Lower lobe of right lung (tissue), 2 donors: ENCODE measurements around the gene STAB1. TPM values are rescaled to one million over a fixed set of nuclear protein-coding genes. Genes with fewer than 3 reads are reported as not detected.

Source experiments
- ATAC-seq, 2 donors: fragments of 200-7000 bp; cut with Tn5 transposase; one replicate each; pipeline ENCODE4 v1.9.1; 2020 to 2022; ENCODE audit warnings: mild to moderate bottlenecking in 2 of 2, moderate library complexity in 2 of 2
- DNase-seq: peaks from one replicate; pipeline ENCODE4 v3.0.0-alpha.2; 2020
- H3K27ac ChIP-seq: fragments of 200-600 bp; one replicate; pipeline ENCODE4 v1.8.0; 2022
- H3K27me3 ChIP-seq: fragments of 200-600 bp; one replicate; pipeline ENCODE4 v1.8.0; 2022; ENCODE audit warnings: low read depth
- H3K36me3 ChIP-seq: fragments of 200-600 bp; one replicate; pipeline ENCODE4 v1.8.0; 2022; ENCODE audit warnings: mild to moderate bottlenecking
- H3K4me1 ChIP-seq: fragments of 200-600 bp; one replicate; pipeline ENCODE4 v1.8.0; 2022
- H3K4me3 ChIP-seq: fragments of 200-600 bp; one replicate; pipeline ENCODE4 v1.8.0; 2022; ENCODE audit warnings: mild to moderate bottlenecking
- H3K9me3 ChIP-seq: fragments of 200-600 bp; one replicate; pipeline ENCODE4 v1.8.0; 2022
- CTCF ChIP-seq: fragments of 200-600 bp; IDR thresholded peaks from one replicate; pipeline ENCODE4 v1.8.0; 2022; ENCODE audit warnings: antibody characterized with exemption, mild to moderate bottlenecking
- intact Hi-C: fragments of 100-400 bp; cut with DNase I; formaldehyde crosslinking; loops from one replicate; pipeline ENCODE4 v1.11.0; 2022
- total RNA-seq: library from RNA; stranded (reverse); fragmentation: NEBNext Ultra II Directional; extraction: Animal tissue kit (Norgen Biotek cat#: 25700); gene quantifications from one replicate; pipeline ENCODE4 v1.2.1, GENCODE V29; 2021
- donor health status: DM: no; HTN: yes; CAD: no; lungs with severe emphysema.

The STAB1 gene
- total RNA-seq, 1 donor from 2014 or later: 133 TPM

DNA sequence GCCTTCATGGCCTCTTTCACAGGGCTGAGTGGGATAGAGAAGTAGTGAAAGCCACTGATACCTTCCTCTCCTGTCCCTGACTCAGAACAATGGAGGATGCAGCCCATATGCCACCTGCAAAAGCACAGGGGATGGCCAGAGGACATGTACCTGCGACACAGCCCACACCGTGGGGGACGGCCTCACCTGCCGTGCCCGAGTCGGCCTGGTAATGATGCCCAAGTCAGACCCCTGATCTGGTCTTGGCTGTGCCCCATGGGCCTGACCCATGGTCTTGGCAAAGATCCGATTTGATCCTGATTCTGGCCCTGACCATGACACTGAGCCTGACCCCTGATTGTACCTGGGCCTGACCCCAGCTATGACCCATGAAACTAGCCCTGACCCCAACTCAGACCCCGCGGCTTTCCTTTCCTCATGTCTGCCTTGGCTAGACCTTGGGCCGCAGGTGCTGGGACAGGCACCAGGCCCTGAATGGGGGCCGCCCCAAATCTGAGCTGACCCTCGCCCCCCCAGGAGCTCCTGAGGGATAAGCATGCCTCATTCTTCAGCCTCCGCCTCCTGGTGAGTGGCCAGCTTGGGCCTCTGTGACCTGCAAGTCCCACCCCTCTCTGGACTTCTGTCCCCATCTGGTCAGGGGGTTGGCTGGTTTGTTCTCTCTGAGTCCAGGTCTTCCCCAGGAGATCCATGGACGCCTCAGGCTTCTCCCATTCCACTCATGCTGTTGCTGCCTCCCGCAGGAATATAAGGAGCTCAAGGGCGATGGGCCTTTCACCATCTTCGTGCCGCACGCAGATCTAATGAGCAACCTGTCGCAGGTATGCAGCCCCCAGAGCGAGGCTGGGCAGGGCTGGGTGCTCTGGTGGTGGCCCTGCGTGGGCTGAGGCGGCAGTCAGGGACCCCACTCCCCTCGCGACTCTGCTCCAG is 22.9 kb downstream of the STAB1 start:
- ATAC-seq (no peak), DNase-seq (no peak)
- no peak for TF ChIP-seq CTCF
- H3K4me1 ChIP-seq: no peaks in the 10 kb centered on the region
- no peaks in the 10 kb centered on the region for H3K27me3 ChIP-seq
- H3K9me3 ChIP-seq: no peaks in the 10 kb centered on the region
- peaks cover 47% of the 10 kb centered on the region for H3K36me3 ChIP-seq
- intact Hi-C loops: no loop called here
- H3K27ac ChIP-seq: no peak overlapping the region
- H3K4me3 ChIP-seq: peak overlapping the region; percentile 35

DNA sequence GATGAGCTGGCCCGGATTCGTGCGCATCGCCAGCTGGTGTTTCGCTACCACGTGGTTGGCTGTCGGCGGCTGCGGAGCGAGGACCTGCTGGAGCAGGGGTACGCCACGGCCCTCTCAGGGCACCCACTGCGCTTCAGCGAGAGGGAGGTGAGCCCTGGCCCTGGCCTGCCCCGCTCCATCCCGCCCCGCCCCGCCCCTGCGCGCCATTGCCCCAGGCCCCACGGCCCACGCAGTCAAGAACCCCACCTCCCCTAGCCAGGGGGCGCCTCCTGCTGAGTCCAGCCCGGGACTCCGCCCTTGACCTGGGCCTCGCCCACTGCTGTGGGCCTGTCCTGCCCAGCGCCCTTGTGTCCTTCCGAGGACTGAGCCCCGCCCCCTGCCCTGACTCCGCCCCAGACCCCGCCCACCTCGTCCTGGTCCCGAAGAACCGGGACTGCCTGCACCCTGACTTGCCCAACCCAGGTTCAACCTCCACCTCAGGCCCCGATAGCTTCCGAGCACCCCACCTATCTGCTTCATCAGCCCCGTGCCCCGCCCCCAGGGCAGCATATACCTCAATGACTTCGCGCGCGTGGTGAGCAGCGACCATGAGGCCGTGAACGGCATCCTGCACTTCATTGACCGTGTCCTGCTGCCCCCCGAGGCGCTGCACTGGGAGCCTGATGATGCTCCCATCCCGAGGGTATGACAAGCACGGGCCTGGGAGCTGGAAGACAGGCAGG is 23.7 kb downstream of the STAB1 start:
- H3K27ac ChIP-seq: no peak overlapping the region
- intact Hi-C loops: no loop called here
- peak; percentile 68 for DNase-seq
- H3K36me3 ChIP-seq: peaks cover 48% of the 10 kb centered on the region
- peak; percentile 45 to 71 for ATAC-seq
- no peaks in the 10 kb centered on the region for H3K27me3 ChIP-seq
- TF ChIP-seq CTCF: no peak
- H3K4me1 ChIP-seq: no peaks in the 10 kb centered on the region
- H3K9me3 ChIP-seq: no peaks in the 10 kb centered on the region
- peak overlapping the region; percentile 35 for H3K4me3 ChIP-seq

DNA sequence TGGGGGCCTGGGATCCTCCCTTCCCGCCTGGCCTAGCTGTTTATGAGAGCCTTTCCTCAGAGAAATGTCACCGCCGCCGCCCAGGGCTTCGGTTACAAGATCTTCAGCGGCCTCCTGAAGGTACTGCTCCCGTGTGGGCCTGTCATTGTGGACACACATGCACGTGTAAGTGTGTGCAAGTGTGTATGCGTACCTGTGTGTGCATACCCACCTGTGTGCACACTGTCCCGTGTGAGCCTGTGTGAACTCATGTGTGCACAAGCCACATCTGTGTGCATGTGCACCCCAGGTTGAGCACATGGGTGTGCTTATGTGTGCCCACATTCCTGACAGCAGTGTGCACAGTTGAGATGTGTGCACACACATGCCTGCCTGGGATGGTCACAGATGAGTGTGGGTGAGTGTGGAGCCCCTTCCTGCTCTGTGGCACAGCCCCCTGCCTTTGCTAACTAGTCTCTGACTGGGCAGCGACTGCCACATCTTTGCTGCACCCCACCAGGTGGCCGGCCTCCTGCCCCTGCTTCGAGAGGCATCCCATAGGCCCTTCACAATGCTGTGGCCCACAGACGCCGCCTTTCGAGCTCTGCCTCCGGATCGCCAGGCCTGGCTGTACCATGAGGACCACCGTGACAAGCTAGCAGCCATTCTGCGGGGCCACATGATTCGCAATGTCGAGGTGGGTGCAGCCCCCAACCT is 24.5 kb downstream of the STAB1 start:
- H3K36me3 ChIP-seq: peaks cover 56% of the 10 kb centered on the region
- no peak for TF ChIP-seq CTCF
- no peaks in the 10 kb centered on the region for H3K9me3 ChIP-seq
- no peak for DNase-seq
- no peak overlapping the region for H3K27ac ChIP-seq
- peaks cover 4% of the 10 kb centered on the region for H3K4me1 ChIP-seq
- no peak overlapping the region for H3K4me3 ChIP-seq
- intact Hi-C loops: no loop called here
- ATAC-seq: no peak
- H3K27me3 ChIP-seq: no peaks in the 10 kb centered on the region

DNA sequence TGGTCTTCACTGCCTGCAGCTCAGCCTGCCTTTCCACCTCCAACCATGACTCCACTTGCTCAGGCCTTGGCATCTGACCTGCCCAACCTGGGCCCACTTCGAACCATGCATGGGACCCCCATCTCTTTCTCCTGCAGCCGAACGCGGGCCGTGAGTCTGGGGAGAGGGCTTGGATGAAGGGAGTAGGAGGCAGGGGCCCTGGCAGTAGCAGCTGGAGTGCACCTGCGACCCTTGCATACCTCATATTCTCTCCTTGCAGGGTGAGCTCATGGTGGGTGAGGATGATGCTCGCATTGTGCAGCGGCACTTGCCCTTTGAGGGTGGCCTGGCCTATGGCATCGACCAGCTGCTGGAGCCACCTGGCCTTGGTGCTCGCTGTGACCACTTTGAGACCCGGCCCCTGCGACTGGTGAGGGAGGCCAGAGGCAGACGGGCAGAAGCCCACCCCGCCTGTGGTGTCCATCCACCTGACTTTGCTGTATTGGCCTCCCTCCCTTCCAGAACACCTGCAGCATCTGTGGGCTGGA is 25.1 kb downstream of the STAB1 start:
- intact Hi-C loops: no loop called here
- TF ChIP-seq CTCF: no peak
- Histone ChIP-seq H3K9me3 (no peaks in the 10 kb centered on the region), H3K36me3 (peaks cover 60% of the 10 kb centered on the region), H3K27ac (no peak overlapping the region), H3K4me1 (peaks cover 10% of the 10 kb centered on the region), H3K4me3 (no peak overlapping the region), H3K27me3 (no peaks in the 10 kb centered on the region)
- ATAC-seq (no peak), DNase-seq (no peak)
